IPS DF 19.7 (cell line): ENCODE data around the gene FRS3.
"Not testable (repeated sequence)": the region's sequence is repeated elsewhere in the genome, so short reads cannot be mapped to it uniquely, and the experiment has no call there.

Source experiments
- DNase-seq: peaks from one replicate; pipeline ENCODE4 v3.0.0-alpha.2; 2013; ENCODE audit warnings: low read depth, low spot score

The FRS3 gene

DNA sequence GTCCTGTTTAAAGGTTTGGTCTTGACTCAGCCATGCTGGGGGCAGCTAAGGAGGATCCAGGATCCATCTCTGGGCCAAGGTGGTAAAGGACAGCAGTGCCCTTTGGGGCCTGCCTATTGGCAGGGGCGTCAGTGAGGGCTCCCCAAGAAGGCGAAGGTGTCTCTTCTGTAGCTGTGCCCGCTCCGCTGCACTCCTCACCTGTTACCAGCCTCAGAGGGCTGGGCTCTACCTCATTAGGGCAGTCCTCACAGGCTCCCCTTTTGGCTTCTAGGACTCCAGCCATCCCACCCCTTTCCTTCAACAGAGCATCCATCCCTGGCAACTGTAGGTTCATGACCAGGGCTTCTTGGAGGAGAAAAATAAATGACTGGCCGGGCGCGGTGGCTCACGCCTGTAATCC, 10.3 kb downstream of the FRS3 start:
- no peak for DNase-seq

DNA sequence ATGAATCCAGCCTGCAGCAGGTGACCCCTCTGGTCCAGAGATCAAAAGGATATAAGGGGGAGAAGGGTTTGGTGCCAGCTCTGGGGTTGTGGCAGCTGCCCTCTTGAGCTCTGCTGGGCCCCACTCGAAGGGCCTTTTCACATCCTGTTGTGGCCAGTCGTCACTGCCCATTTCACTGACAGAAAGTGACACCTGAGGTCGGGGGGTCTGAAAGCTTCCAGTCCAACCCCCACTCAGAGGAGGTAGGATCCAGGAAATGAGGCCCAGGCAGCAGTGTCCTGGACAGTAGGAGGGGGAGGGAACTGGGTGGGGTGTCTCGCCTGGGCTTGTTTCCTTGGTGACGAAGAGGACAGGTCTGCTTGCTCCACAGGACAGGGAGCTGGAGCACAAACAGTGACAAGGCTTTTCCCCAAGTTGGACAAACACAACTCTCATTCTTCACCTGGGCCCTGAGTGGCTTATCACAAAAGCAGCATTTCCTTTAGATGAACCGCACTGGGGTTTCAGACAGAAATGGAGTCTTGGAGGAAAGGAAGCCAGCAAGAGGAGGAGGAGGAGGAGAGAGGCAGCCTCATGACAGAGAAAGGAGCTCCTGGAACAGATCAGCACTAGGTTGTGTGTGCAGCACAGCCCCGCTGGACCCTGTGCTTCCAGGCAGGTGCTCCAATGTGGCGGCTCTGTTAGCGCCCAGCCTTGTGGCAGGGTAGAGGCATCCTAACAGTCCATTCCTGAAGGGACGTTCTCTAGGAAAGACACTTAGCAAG, 11.0 kb downstream of the FRS3 start:
- DNase-seq, result no peak

DNA sequence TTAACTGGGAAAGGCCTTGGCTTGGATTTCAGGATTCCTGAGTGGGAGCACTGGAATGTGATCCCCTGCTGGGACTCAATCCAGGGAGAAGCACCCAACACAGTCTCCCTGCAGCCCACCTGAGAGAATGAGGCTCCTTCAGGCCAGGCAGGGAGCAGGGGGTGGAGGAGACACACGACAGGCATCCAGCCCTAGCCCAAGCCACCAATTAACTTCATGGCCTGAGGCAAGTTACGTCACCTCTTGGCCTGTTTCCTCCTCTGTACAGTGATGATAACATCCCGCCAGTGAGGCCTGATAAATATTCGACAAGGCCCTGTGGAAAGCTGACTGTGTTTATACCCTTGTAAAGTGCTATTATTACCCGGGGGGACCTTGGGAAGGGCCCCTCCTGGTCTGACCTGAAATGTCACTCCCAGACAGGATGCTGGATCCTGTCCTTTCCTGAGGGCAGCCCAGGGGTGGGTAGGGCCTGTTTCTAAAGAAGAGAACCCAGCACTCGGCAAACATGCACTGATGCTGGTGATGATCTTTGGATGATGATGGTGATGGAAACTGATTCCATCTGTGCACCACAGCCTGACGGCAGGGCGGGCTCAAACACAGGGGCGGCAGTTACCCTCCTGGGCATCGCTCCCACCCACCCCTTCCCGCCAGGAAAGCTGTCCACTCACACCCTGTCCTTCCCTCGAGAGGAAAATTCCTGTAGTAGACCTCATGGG, 12.4 kb downstream of the FRS3 start:
- DNase-seq, result no peak

DNA sequence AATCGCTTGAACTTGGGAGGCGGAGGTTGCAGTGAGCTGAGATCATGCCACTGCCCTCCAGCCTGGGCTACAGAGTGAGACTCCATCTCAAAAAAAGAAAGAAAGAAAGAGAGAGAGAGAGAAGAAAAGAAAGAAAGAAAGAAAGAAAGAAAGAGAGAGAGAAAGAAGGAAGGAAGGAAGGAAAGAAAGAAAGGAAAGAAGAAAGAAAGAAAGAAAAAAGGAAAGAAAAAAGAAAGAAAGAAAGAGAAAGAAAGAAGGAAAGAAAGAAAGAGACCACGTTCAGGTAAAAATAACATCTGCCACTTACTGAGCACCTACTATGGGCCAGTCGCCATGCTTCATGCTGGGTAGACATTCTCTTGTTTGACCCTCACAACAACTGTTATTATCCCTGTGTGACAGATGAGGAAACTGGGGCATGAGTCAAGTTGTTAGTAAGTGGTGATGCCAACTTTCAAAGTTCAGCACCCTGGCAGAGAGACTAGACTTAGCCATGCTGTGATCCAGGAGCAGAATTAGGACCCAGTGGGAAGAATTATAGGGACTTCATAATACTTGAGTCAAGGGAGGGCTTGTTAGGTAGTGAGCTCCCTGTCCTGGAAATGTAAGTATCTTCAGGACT, 13.5 kb downstream of the FRS3 start:
- DNase-seq, result not testable (repeated sequence)

DNA sequence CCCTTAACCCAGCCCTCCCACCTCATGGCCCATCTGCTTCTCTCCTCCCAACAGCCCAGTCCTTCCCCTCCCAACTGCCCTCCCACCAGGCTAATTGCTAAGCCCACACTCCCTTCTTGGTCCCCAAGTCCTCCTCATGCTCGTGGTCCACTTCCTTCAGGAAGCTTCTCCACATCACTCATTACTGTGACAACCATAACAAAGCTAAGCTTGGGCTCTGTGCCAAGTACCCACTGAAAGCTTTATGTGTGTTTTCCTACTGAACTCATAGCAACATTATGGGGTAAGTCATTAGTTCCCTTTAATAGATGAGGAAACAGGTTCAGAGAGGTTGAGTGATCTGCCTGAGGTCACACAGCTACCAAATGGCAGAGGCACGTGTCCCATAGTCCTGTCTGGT, 16.2 kb downstream of the FRS3 start:
- DNase-seq, result no peak

DNA sequence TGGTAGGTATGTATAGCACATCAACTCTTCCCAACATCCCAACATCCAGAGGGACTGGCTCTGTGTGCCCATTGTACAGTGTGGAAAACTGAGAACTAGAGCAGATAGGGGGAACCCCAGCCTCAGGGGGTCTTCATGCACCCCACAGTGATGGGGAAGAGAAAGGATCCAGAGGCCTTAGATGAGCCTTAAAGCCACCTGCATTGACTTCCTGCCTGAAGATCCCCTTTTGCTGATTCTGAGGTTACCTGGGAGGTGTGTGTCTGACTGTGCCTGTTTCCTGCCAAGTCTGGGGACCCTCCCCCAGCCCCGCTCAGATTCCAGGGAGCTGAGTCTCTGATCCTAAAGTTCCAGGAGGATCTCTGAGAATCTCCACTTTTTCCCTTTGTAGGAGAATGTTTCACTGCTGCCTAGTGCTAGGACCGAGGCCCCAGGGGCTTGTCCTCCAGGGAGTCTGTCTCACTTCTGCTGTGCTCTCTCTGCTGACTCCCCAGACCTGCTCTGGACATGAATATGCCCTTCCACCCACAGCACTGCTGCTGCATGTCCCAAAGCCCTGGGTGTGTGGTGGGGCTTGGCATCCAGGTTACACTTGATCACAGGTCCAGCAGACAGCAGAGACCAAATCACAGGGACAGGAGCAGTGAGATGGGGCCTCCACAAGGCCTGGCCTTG, 19.7 kb downstream of the FRS3 start:
- no peak for DNase-seq

DNA sequence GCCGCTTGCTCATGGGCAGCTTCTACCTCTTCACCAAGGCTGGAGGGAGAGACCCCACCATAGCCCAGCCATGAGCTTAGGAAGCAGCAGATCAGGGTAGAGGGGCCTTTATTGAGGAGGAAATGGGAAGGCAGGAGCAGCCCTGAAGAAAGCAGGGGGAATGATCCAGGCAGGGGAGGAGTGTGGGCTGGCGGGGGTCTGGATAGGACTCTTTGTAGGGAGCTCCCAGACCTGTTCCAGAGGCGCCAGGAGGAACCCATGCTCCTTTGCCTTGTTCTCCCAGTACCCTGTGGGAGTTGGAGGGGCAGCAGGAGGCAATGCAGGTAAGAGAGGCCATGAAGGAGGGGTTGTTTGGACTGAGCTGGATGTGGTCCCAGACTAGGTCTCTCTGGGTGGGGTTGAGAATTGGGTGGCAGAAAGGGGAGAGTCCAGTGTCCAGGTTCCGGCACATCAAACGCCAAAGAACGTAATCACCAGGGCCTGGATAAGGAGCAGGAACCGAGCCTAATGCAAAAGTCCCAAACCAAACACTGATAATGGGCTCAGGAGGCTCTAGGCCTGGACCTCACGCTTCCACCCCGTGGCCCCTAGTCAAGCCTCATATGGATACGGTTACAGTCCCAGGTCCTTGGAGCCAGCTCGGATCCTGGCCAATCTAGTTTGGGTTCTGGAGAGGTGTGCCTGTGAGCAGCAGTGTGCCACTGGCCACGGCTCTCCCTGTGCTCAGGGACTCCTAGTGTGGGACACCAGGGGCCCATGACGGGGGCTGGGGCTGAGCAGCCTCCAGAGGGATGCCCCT, 20.4 kb downstream of the FRS3 start:
- DNase-seq, result no peak

DNA sequence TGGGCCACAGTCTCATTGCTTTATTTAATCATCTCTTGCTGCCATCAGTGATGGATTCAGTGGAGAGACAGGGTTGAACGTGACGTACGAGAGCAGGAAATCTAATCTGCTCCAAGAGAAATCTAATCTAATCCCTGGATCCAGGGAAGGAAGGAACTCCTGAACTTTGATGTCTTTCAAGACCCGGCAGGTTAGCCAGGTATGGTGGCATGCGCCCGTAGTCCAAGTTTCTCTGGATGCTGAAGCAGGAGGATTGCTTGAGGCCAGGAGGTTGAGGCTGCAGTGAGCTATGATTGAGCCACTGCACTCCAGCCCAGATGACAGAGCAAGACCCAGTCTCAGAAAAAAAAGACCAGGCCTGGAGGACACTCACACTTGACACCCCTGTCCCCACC, 21.1 kb downstream of the FRS3 start:
- no peak for DNase-seq

DNA sequence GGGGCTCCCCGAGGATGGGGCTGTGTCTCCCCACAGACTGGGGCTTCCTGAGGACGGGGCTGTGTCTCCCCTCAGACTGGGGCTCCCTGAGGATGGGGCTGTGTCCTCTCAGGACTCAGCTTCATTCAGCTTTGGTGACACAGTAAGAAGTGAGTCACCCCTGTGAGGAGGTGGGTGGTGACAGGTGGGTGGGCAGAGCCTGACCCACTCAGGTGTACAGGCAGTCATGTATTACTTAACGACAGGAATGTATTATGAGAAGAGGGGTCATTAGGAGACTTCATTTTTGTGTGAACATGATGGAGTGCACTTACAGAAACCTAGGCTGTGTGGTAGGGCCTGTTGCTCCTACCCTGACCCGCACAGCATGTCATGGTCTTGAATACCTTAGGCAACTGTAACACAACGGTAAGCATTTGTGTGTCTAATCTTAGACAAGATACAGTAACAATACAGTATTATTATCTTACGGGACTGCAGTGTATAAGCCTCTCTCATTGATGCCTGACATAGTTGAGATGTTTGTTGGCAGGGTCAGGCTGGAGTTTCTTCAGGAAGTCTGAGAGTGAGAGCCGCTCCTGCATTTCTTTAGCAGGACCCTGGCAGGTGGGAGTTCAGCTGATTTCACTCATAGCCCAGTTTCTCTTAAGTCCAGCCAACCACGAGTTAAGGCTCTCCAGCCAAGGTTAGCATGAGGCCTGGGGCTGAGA, 21.6 kb downstream of the FRS3 start:
- DNase-seq, result no peak

DNA sequence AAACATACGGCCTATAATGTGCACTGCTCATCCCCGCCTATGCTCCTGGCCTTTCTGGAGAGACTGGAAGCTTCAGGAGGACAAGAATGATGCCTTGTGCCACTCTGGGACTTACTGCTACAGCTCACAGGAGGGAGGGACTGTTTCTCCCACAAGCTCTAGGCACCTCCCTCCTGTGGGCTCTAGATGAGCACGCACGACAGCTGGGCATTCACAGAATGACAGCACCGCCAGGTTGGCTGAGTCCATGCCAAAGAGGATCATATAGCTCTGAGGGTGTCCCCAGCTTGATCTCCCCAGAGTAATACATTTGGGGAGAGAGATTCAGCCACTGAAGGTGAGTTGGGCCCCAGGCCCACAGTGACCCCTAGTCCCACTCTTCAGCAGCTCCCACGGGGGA, 22.4 kb downstream of the FRS3 start:
- DNase-seq, result no peak

DNA sequence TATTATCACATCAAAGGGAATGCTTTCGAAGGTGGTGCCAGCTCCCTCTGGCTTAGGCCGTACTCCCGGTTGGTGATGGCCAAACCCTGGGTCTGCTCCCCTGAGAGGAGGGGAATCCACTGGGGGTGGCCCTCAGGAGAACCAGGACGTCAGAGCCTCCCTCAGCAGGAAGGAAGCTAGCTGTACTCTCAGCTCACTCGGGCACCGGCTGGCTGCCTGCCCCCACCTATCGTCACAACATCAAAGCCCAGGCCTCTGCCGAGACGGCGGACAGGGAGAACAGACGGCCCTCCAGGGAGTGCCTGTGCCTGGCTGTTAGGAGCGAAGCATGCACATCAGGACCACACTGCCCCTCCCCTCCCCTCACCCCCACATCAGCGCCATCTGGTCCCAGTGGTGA, 23.3 kb downstream of the FRS3 start:
- no peak for DNase-seq

DNA sequence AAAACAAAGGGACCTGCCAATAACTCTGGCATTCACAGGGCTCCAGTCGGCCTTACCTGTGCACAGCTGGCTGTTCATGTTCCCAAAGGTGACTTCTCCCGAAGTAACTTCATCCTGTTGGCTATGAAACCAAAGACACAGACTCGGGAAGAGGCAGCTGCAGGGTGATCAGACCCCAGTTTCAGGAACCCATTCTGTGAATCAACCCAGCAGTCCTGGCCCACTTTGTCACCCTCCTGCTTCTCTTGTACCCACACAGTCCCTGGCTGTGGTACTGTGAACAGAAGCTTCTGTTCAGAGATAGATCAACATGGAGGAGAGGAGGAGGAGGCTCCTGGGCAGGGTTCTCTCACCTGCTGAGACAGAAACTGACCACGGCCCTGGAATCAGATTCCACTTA, 23.8 kb downstream of the FRS3 start:
- DNase-seq, result no peak

DNA sequence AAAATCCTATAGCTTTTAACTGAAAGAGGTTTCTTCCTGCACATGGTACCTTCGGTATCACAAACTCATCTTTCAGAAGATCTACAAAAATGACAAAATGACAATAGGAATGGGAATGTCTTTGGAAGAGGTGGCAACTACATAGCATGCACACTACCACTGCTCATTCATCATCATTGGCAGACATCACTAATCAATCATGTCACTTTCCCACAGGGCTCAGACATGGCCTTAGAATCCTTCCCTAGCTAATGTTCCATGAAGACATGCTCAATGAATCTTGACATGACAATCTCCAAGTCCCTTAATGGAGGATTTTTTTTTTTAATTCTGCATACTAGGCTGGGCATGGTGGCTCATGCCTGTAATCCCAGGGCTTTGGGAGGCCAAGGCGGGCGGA, 29.3 kb downstream of the FRS3 start:
- no peak for DNase-seq

DNA sequence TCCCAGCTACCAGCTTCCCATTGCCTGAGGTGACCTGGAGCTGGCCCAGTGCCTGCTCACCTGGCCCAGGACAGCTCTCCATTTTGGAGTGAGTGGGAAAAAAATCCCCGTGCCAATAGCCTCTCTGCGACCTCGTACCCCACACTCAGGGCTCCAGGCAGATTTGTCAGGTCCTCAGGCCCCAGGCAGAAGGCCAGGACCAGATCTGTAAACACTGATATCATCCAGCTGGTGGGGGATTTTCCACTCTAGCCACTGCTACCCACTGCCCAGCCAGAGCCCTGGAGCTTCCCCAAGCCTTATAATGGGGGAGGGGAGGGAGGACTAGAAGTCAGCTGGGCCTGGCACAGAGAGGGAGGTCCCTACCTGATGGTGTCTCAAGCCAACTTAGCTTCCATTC, 31.2 kb downstream of the FRS3 start:
- DNase-seq, result no peak

DNA sequence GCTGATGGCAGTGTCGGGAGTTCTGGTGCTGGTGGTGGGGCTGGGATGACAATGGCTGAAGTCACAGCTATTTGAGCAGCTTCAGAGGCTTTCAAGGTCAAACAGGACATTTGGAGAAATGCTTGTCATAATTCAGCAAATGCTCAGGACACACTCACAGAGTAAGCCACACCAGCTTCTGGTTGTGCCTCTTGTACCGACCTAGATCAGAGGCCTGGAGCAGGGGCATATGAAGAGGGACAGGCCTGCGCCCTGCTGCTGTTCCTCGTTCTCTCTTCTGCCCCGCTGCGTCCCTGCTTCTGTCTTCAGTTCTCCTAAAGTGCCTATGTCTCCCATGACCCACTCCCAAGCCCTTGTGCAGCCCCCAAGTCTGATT, 31.6 kb downstream of the FRS3 start:
- no peak for DNase-seq

DNA sequence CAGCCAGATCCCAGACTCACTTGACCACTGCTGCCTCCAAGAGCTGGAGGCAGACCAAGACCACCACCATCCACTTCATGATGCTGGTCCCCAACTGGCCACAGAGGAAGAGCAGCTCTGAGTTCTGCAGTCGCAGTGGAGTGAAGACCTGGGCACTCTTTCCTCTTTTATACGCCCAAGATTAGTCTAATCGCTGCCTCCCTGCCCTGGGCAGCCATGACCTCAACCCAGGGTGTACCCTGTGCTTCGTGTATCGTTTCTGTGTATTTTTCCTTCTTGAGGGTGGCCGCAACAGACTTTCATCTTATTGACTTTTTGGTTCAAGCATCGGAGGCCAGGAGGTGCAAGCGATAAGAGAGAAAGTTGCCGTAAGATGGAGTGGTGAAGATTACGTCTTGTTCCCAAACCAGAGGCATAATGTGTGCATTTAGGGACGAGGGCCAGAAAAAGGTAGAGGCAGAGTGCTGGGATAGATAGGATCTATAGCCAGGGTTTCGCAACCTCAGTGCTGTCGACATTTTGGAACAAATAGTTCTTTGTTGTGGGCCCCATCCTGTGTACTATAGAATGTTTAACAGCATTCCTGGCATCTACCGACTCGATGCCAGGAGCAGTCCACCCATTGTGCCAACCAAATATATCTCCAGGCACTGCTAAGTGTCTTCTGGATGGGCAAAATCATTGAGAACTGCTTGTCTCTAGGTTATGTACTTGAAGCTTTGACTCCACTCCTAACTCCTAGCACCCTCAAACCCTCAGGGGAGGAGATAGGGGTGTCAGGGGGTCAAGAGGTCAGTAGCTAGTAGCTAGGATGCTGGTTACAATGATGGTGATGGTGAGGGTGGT, 32.2 kb downstream of the FRS3 start, which contains the start of gene PGC:
PGC (minus strand) TSS at position 142 of the 846 bp plus-strand sequence; CDS start at position 79, 63 bp downstream.
- DNase-seq, result no peak

DNA sequence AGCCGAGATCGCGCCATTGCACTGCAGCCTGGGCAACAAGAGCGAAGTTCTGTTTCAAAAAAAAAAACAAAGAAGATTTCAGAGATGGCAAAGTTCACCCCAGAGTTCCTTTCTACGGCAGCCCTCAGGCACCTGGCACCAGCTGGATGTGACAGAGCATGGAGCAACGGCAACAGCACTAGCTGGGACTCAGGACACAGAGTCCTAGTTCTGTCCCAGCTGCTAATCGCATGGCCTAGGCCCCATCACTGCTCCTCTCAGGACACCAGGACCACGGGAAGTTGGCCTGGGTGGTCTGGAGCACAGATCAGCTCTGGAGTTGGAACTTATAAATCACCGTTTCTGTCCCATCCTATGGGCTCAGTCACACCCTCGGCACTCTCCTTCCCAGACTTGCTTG, 33.6 kb downstream of the FRS3 start:
- DNase-seq, result no peak

DNA sequence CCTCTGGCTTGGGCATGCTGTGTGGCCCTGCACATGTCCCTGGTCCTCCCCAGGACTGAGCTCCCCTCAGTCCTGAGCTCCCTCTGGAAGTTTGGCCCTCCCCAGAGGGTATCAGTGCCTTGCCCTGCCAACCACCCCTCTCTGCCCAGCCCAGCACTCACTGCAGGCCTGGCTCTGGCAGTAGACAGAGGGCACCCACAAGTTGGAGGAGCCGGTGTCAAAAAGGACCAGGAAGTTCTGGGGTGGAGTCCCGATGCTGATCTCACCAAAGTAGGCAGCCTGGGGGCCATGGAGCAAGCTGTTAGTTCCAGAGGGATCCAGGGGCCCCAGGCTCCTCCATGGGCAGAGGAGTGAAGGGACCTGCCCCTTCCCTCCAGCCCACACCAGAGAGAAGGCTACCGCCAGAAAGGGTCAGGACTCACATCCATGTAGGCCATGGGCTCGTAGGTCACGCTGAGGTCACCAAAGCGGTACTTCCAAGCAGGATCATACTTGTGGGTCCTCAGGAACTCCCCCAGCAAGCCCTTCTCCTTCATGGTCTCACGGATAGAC, 35.4 kb downstream of the FRS3 start:
- no peak for DNase-seq

DNA sequence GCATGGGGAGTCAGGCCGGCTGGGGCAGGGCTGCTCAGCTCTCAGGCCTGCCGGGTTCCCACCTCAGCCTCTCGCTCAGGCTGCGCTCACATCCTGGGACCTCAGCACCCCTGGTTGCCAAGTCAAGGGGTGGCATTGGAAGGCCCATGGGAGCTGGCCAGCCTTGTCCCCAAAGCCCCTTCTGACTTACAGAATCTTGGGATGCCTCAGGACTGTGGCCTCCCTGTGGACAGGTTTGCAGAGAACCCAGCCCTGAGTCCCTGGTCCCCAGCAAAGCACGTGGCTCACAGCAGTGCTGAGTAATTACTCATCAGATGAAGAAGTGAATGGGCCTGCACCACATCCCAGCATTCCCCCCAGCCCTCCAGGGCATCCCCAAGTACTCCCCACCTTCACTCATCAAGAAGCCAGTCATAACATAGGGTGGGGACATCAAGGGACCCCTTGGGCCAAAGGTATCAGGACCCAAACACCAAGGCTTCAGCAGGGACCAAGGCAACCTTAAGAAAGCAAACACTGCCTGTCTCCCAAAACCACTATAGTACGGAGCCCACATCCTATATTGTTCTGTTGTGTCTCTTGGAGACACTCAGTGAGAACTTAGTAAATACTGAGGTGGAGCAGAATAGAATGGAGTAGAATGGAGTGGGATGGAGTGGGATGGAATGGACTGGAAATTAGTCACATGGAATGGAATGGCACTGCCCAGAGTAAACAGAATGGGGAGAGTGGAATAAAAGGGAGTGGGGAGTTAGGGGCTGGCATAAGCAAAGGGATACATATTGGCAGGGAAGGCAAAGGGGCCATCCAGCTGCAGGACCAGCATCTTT, 36.1 kb downstream of the FRS3 start:
- DNase-seq, result no peak
